Natural killer cell treated with Interleukin-12 subunit alpha and Interleukin-12 subunit beta and Interleukin-15 and Interleukin-18, amount 100 ng/mL, for 72 hours (primary cell): Measurements from ENCODE around the gene NKX6-2. TPM values are rescaled to one million over a fixed set of nuclear protein-coding genes. Genes with fewer than 3 reads are reported as not detected.

ENCODE experiments used
- ATAC-seq, 2 donors: fragments of 150-1000 bp; cut with Tn5 transposase in 1 of 2; sonication (Bioruptor Pico), chemical (Tn5 transposase) in 1 of 2; 2 replicates each; pipeline ENCODE4 v1.10.0; 2021
- DNase-seq: peaks from one replicate; pipeline ENCODE4 v3.0.0; 2022; ENCODE audit warnings: low spot score
- H3K27ac Mint-ChIP-seq, 2 donors: 1 replicate in 1 of 2; 2 replicates in 1 of 2; pipeline ENCODE4 v1.8.0; 2022; ENCODE audit warnings: mixed read lengths in 2 of 2, mild to moderate bottlenecking in 1 of 2, moderate library complexity in 1 of 2
- H3K27me3 Mint-ChIP-seq, 2 donors: 1 replicate in 1 of 2; 2 replicates in 1 of 2; pipeline ENCODE4 v1.8.0; 2022; ENCODE audit warnings: mixed read lengths in 2 of 2
- H3K36me3 Mint-ChIP-seq: one replicate; pipeline ENCODE4 v1.8.0; 2022; ENCODE audit warnings: mixed read lengths
- H3K4me1 Mint-ChIP-seq, 2 donors: 1 replicate in 1 of 2; 2 replicates in 1 of 2; pipeline ENCODE4 v1.8.0; 2022; ENCODE audit warnings: low read depth in 2 of 2, mixed read lengths in 2 of 2, mild to moderate bottlenecking in 1 of 2
- H3K4me3 Mint-ChIP-seq: one replicate; pipeline ENCODE4 v1.8.0; 2022; ENCODE audit warnings: mixed read lengths
- H3K9me3 Mint-ChIP-seq: 2 replicates; pipeline ENCODE4 v1.8.0; 2022; ENCODE audit warnings: mixed read lengths
- total RNA-seq, 2 donors: library from RNA; stranded (reverse); gene quantifications; one replicate each; pipeline ENCODE4 v1.2.3, GENCODE V29; 2022

The NKX6-2 gene
- total RNA-seq, 2 donors from 2014 or later, result not detected

GRCh38 chr10:132757171-132757570 lies 28.8 kb downstream of the NKX6-2 start:
- H3K4me3 Mint-ChIP-seq, result no peak overlapping the region
- DNase-seq, result no peak
- H3K9me3 Mint-ChIP-seq, result peaks cover 4% of the 10 kb centered on the region
- no peaks in the 10 kb centered on the region for H3K27me3 Mint-ChIP-seq
- no peak overlapping the region for H3K27ac Mint-ChIP-seq
- H3K4me1 Mint-ChIP-seq, result peaks cover 3 to 6% of the 10 kb centered on the region in 2 donors
- peaks cover 9% of the 10 kb centered on the region for H3K36me3 Mint-ChIP-seq
- no peak for ATAC-seq

- DNase-seq (no peak), ATAC-seq (no peak)
- Mint-ChIP-seq H3K27ac (no peak overlapping the region), H3K4me3 (no peak overlapping the region), H3K4me1 (peaks cover 3 to 6% of the 10 kb centered on the region in 2 donors), H3K36me3 (peaks cover 9% of the 10 kb centered on the region), H3K9me3 (peaks cover 4% of the 10 kb centered on the region), H3K27me3 (no peaks in the 10 kb centered on the region)
These were observed 29.4 kb downstream of the NKX6-2 start for GRCh38 chr10:132756591-132756990.

GRCh38 chr10:132755166-132755711 lies 30.7 kb downstream of the NKX6-2 start:
- Mint-ChIP-seq H3K27me3 (no peaks in the 10 kb centered on the region), H3K4me3 (no peak overlapping the region), H3K27ac (no peak overlapping the region), H3K4me1 (peaks cover 3 to 6% of the 10 kb centered on the region in 2 donors), H3K9me3 (peaks cover 4% of the 10 kb centered on the region), H3K36me3 (peaks cover 9% of the 10 kb centered on the region)
- DNase-seq (no peak), ATAC-seq (no peak)

- ATAC-seq (no peak), DNase-seq (no peak)
- Mint-ChIP-seq H3K4me1 (peaks cover 3 to 6% of the 10 kb centered on the region in 2 donors), H3K27ac (no peak overlapping the region), H3K9me3 (peaks cover 4% of the 10 kb centered on the region), H3K27me3 (no peaks in the 10 kb centered on the region), H3K4me3 (no peak overlapping the region), H3K36me3 (peaks cover 9% of the 10 kb centered on the region)
These were observed 31.9 kb downstream of the NKX6-2 start for GRCh38 chr10:132754071-132754470.

GRCh38 chr10:132753596-132753995 lies 32.4 kb downstream of the NKX6-2 start:
- Mint-ChIP-seq H3K27ac (no peak overlapping the region), H3K4me1 (peaks cover 3 to 6% of the 10 kb centered on the region in 2 donors), H3K9me3 (peaks cover 4% of the 10 kb centered on the region), H3K4me3 (no peak overlapping the region), H3K27me3 (no peaks in the 10 kb centered on the region), H3K36me3 (peaks cover 9% of the 10 kb centered on the region)
- DNase-seq (no peak), ATAC-seq (no peak)

- Mint-ChIP-seq H3K27me3 (no peaks in the 10 kb centered on the region), H3K4me1 (peaks cover 3 to 6% of the 10 kb centered on the region in 2 donors), H3K9me3 (peaks cover 4% of the 10 kb centered on the region), H3K27ac (no peak overlapping the region), H3K4me3 (no peak overlapping the region), H3K36me3 (peaks cover 9% of the 10 kb centered on the region)
- ATAC-seq (no peak), DNase-seq (no peak)
These were observed 33.0 kb downstream of the NKX6-2 start for GRCh38 chr10:132752961-132753360.

- Mint-ChIP-seq H3K4me3 (no peak overlapping the region), H3K36me3 (peaks cover 9% of the 10 kb centered on the region), H3K27me3 (no peaks in the 10 kb centered on the region), H3K9me3 (peaks cover 4% of the 10 kb centered on the region), H3K27ac (no peak overlapping the region), H3K4me1 (peaks cover 3 to 6% of the 10 kb centered on the region in 2 donors)
- ATAC-seq, result peak in 1 of 2 donors; percentile 28
- DNase-seq, result no peak
These were observed 33.6 kb downstream of the NKX6-2 start for GRCh38 chr10:132752378-132752777.

- ATAC-seq (no peak), DNase-seq (no peak)
- Mint-ChIP-seq H3K27me3 (no peaks in the 10 kb centered on the region), H3K4me1 (peaks cover 3 to 6% of the 10 kb centered on the region in 2 donors), H3K36me3 (peaks cover 9% of the 10 kb centered on the region), H3K4me3 (no peak overlapping the region), H3K9me3 (peaks cover 4% of the 10 kb centered on the region), H3K27ac (no peak overlapping the region)
These were observed 35.0 kb downstream of the NKX6-2 start for GRCh38 chr10:132750936-132751335.

- ATAC-seq (no peak), DNase-seq (no peak)
- H3K9me3 Mint-ChIP-seq, result no peaks in the 10 kb centered on the region
- no peak overlapping the region for H3K27ac Mint-ChIP-seq
- no peaks in the 10 kb centered on the region for H3K27me3 Mint-ChIP-seq
- H3K36me3 Mint-ChIP-seq, result no peaks in the 10 kb centered on the region
- no peaks in the 10 kb centered on the region for H3K4me1 Mint-ChIP-seq
- H3K4me3 Mint-ChIP-seq, result no peak overlapping the region
These were observed 36.6 kb downstream of the NKX6-2 start for GRCh38 chr10:132749371-132749795.

GRCh38 chr10:132748545-132749370 lies 37.2 kb downstream of the NKX6-2 start:
- Mint-ChIP-seq H3K4me1 (no peaks in the 10 kb centered on the region), H3K36me3 (no peaks in the 10 kb centered on the region), H3K9me3 (no peaks in the 10 kb centered on the region), H3K27ac (no peak overlapping the region), H3K27me3 (no peaks in the 10 kb centered on the region), H3K4me3 (no peak overlapping the region)
- ATAC-seq (no peak), DNase-seq (no peak)

GRCh38 chr10:132748135-132748534 lies 37.8 kb downstream of the NKX6-2 start:
- H3K4me3 Mint-ChIP-seq, result no peak overlapping the region
- no peak overlapping the region for H3K27ac Mint-ChIP-seq
- DNase-seq (no peak), ATAC-seq (no peak)
- no peaks in the 10 kb centered on the region for H3K9me3 Mint-ChIP-seq
- no peaks in the 10 kb centered on the region for H3K36me3 Mint-ChIP-seq
- H3K27me3 Mint-ChIP-seq, result no peaks in the 10 kb centered on the region
- no peaks in the 10 kb centered on the region for H3K4me1 Mint-ChIP-seq

GRCh38 chr10:132746801-132747625 lies 38.9 kb downstream of the NKX6-2 start:
- ATAC-seq (no peak), DNase-seq (no peak)
- Mint-ChIP-seq H3K9me3 (no peaks in the 10 kb centered on the region), H3K36me3 (no peaks in the 10 kb centered on the region), H3K4me1 (no peaks in the 10 kb centered on the region), H3K4me3 (no peak overlapping the region), H3K27ac (no peak overlapping the region), H3K27me3 (no peaks in the 10 kb centered on the region)

- Mint-ChIP-seq H3K36me3 (no peaks in the 10 kb centered on the region), H3K27me3 (no peaks in the 10 kb centered on the region), H3K4me1 (no peaks in the 10 kb centered on the region), H3K4me3 (no peak overlapping the region), H3K27ac (no peak overlapping the region), H3K9me3 (no peaks in the 10 kb centered on the region)
- ATAC-seq (no peak), DNase-seq (no peak)
These were observed 39.6 kb downstream of the NKX6-2 start for GRCh38 chr10:132746386-132746785.

GRCh38 chr10:132745971-132746370 lies 40.0 kb downstream of the NKX6-2 start:
- ATAC-seq, result no peak

More at GRCh38 chr10:132745971-132746370, 40.0 kb downstream of the NKX6-2 start:
- Mint-ChIP-seq H3K9me3 (no peaks in the 10 kb centered on the region), H3K36me3 (no peaks in the 10 kb centered on the region), H3K4me1 (no peaks in the 10 kb centered on the region), H3K27me3 (no peaks in the 10 kb centered on the region), H3K4me3 (no peak overlapping the region), H3K27ac (no peak overlapping the region)
- no peak for DNase-seq
